Lung (tissue), 12 donors: ENCODE data around the gene PISD. TPM values are rescaled to one million over a fixed set of nuclear protein-coding genes. Genes with fewer than 3 reads are reported as not detected.

Experiments used
- ATAC-seq: fragments of 200-7000 bp; cut with Tn5 transposase; one replicate; pipeline ENCODE4 v1.9.1; 2020; ENCODE audit warnings: moderate number of reproducible peaks; ENCODE audit not compliant: insufficient read depth, low FRiP score
- DNase-seq, 3 donors: peaks; one replicate each; pipeline ENCODE4 v3.0.0-alpha.2; 2013 to 2017
- H3K27ac ChIP-seq, 2 donors: one replicate each; pipeline ENCODE4 v1.5.1; 2013; ENCODE audit warnings: mild to moderate bottlenecking in 2 of 2, moderate library complexity in 2 of 2, control low read depth in 1 of 2, inconsistent platforms in 1 of 2, low read depth in 1 of 2, low read length in 1 of 2
- H3K27me3 ChIP-seq, 3 donors: one replicate each; pipeline ENCODE4 v1.5.1; 2013; ENCODE audit warnings: low read length in 2 of 3; ENCODE audit not compliant: control insufficient read depth in 3 of 3, insufficient read depth in 3 of 3
- H3K36me3 ChIP-seq, 4 donors: one replicate each; pipeline ENCODE4 v1.5.1; 2013; ENCODE audit warnings: low read length in 4 of 4, mild to moderate bottlenecking in 1 of 4, moderate library complexity in 1 of 4; ENCODE audit not compliant: control insufficient read depth in 4 of 4, insufficient read depth in 4 of 4
- H3K4me1 ChIP-seq, 5 donors: one replicate each; pipeline ENCODE4 v1.5.1; 2013; ENCODE audit warnings: low read length in 5 of 5, mild to moderate bottlenecking in 2 of 5, moderate library complexity in 1 of 5; ENCODE audit not compliant: control insufficient read depth in 5 of 5, insufficient read depth in 5 of 5
- H3K4me3 ChIP-seq: one replicate; pipeline ENCODE4 v1.5.1; 2013; ENCODE audit warnings: mild to moderate bottlenecking, control low read depth, moderate library complexity
- H3K9ac ChIP-seq, 2 donors: one replicate each; pipeline ENCODE4 v1.5.1; 2013; ENCODE audit warnings: low read length in 2 of 2, control low read depth in 1 of 2; ENCODE audit not compliant: insufficient read depth in 1 of 2
- H3K9me3 ChIP-seq, 4 donors: one replicate each; pipeline ENCODE4 v1.5.1; 2013; ENCODE audit warnings: low read length in 3 of 4, mild to moderate bottlenecking in 1 of 4, moderate library complexity in 1 of 4; ENCODE audit not compliant: control insufficient read depth in 4 of 4, insufficient read depth in 3 of 4
- WGBS, 2 donors: extraction: QIAGEN DNeasy Blood & Tissue Kit; methylation state at CpG; one replicate each; pipeline ENCODE4 v1.1.7; 2013; 5-methylcytosine and 5-hydroxymethylcytosine counted together
- polyA plus RNA-seq, 2 donors: library from polyadenylated mRNA; stranded (reverse); fragments of 200-250 nt; gene quantifications; one replicate each; pipeline ENCODE4 v1.2.1, GENCODE V29; 2013
- total RNA-seq, 2 donors: library from RNA; depleted of rRNA in 1 of 2; stranded (reverse); fragments of >200 nt in 1 of 2; gene quantifications; one replicate each; pipeline ENCODE4 v1.2.1, GENCODE V29; 2014 to 2021
- TF ChIP-seq, protein P1 (sequence below): IDR thresholded peaks from 2 replicates; pipeline ENCODE4 v1.5.1; 2012; ENCODE audit warnings: mild to moderate bottlenecking; ENCODE audit errors: control extremely low read depth, extremely low read depth
- donor health status: control.
- donor health status: control.
- donor health status: Bipolar disorder and iron deficiency.
- donor health status: healthy.
- donor health status: DM: yes; HTN: yes; CAD: no.

The PISD gene
- total and polyA plus RNA-seq, 4 donors: 25.7 to 94.6 (median 46.8) TPM

DNA sequence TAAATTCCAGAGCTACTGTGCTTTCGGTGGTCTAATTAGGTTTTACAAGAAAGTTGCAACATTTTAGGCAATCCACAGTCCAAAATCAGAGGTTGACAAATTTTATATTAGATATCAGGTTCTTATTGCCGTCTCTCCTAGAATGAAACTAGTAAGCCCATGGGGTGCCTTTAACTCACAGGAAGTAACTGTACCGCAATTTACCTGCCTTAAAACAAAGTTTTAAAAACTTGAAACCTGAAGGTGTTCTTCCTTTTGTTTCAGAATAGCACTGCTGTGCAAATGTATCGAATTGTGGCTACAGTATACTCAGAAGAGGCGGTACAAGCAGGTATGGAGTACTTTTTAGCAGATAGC lies 77.2 kb downstream of the PISD start:
- no peak for DNase-seq
- TF ChIP-seq, protein P1, sequence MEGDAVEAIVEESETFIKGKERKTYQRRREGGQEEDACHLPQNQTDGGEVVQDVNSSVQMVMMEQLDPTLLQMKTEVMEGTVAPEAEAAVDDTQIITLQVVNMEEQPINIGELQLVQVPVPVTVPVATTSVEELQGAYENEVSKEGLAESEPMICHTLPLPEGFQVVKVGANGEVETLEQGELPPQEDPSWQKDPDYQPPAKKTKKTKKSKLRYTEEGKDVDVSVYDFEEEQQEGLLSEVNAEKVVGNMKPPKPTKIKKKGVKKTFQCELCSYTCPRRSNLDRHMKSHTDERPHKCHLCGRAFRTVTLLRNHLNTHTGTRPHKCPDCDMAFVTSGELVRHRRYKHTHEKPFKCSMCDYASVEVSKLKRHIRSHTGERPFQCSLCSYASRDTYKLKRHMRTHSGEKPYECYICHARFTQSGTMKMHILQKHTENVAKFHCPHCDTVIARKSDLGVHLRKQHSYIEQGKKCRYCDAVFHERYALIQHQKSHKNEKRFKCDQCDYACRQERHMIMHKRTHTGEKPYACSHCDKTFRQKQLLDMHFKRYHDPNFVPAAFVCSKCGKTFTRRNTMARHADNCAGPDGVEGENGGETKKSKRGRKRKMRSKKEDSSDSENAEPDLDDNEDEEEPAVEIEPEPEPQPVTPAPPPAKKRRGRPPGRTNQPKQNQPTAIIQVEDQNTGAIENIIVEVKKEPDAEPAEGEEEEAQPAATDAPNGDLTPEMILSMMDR: no peak
- H3K27me3 ChIP-seq: no peaks in the 10 kb centered on the region
- 80 to 86% methylated on average over 5 of the region's 5 CpGs for WGBS, 2 donors
- ATAC-seq: no peak
- peaks cover 2 to 24% (median 8%) of the 10 kb centered on the region in 4 donors for H3K36me3 ChIP-seq
- H3K9ac ChIP-seq: no peak overlapping the region
- no peak overlapping the region for H3K27ac ChIP-seq
- H3K4me1 ChIP-seq: no peaks in the 10 kb centered on the region
- H3K4me3 ChIP-seq: no peak overlapping the region
- no peaks in the 10 kb centered on the region for H3K9me3 ChIP-seq

DNA sequence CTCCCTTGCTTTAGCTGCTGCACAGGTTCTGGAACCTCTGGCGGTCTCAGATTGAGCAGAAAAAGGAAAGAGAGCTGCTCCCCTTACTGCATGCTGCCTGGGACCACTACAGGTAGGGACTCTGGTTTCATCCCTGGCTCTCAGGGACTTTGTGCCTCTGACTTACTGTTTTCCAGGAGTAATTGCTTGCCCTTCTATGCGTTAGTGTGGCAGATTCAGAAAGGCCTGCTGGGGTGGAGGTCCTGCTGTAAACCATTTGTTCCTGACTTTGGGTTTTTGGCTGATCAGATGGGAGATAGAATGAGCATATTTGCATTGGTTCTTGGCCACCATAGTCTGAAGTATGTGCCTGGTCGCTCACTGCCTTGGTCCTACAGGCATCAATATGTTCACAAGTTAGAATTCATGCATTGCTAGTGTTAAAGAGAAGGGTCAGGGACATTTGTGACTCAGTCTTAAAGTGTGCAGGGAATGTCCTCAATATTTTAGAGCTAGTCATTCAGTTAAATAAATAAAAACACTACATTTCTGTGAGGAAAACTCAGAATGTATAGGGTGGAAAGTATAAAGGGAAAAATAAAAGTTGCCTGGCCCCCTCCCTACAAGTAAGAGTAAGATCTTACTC lies 78.0 kb downstream of the PISD start:
- no peak overlapping the region for H3K27ac ChIP-seq
- no peak overlapping the region for H3K4me3 ChIP-seq
- peaks cover 2 to 21% (median 8%) of the 10 kb centered on the region in 4 donors for H3K36me3 ChIP-seq
- no peaks in the 10 kb centered on the region for H3K27me3 ChIP-seq
- no peaks in the 10 kb centered on the region for H3K9me3 ChIP-seq
- no peaks in the 10 kb centered on the region for H3K4me1 ChIP-seq
- no peak for DNase-seq
- TF ChIP-seq, protein P1: no peak
- H3K9ac ChIP-seq: no peak overlapping the region
- 95 to 98% methylated on average over 3 of the region's 3 CpGs for WGBS, 2 donors
- ATAC-seq: no peak

DNA sequence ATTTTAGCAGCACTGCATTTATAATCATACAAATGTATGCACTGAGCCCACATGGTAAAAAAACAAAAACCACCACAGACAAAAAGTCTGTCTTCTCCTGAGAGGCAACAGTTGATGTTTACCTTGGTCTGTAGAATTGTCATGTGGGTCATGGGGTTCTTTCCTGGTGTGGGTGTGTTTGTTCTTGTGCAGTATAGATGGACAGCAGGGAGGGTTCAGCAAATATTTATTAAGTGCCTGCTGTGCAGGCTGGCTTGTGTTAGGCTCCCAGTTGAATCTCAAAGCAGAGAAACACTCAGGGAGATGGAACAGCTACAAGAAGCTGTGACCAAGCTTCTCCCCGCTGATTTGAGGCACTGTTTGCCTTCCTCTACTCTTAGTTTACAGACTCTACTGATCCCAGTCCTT lies 82.2 kb downstream of the PISD start:
- WGBS, 2 donors: 69 to 81% methylated on average over 1 of the region's 1 CpG
- H3K9ac ChIP-seq: no peak overlapping the region
- H3K36me3 ChIP-seq: peaks cover 0 to 17% (median 7%) of the 10 kb centered on the region in 4 donors
- H3K9me3 ChIP-seq: no peaks in the 10 kb centered on the region
- DNase-seq: no peak
- H3K4me3 ChIP-seq: no peak overlapping the region
- no peaks in the 10 kb centered on the region for H3K4me1 ChIP-seq
- H3K27ac ChIP-seq: no peak overlapping the region
- no peaks in the 10 kb centered on the region for H3K27me3 ChIP-seq
- ATAC-seq: no peak
- TF ChIP-seq, protein P1: no peak

DNA sequence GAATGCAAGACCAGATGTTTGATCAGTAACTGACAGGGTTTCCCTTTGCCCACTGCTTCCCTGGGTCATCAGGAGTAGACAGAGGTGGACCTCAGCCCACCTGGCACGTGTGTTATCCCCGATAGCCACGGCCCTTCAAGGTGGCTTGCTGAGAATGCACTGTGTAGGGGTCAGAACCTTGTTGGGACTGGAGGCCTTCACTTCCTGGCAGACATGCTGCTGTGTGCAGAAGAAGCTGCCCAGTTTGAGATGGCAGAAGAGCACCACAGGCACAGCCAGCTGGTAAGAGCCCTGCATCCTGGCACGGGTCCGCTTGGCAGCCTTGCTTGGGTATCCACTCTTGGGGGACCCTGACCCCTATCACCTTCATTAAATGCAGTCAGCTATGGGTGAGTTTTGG lies 83.8 kb downstream of the PISD start:
- H3K4me1 ChIP-seq: peaks cover 0 to 7% (median 0%) of the 10 kb centered on the region in 5 donors

More for the DNA sequence above, 83.8 kb downstream of the PISD start:
- WGBS, 2 donors: 92 to 96% methylated on average over 5 of the region's 5 CpGs
- no peaks in the 10 kb centered on the region for H3K27me3 ChIP-seq
- no peak overlapping the region for H3K9ac ChIP-seq
- peaks cover 0 to 19% (median 6%) of the 10 kb centered on the region in 4 donors for H3K36me3 ChIP-seq
- TF ChIP-seq, protein P1: no peak
- no peak for DNase-seq
- H3K4me3 ChIP-seq: no peak overlapping the region
- H3K27ac ChIP-seq: no peak overlapping the region
- ATAC-seq: no peak
- H3K9me3 ChIP-seq: no peaks in the 10 kb centered on the region
